Mucosa of rectum (tissue), 2 donors: Measurements from ENCODE around the gene FBN3.

ENCODE experiments used
- H3K27ac ChIP-seq, 2 donors: one replicate each; pipeline ENCODE4 v1.7.0; 2013; ENCODE audit warnings: inconsistent platforms in 2 of 2, low read depth in 2 of 2, low read length in 2 of 2
- H3K27me3 ChIP-seq, 2 donors: one replicate each; pipeline ENCODE4 v1.7.0; 2013; ENCODE audit warnings: low read length in 2 of 2; ENCODE audit not compliant: control insufficient read depth in 2 of 2, insufficient read depth in 2 of 2
- H3K36me3 ChIP-seq, 2 donors: one replicate each; pipeline ENCODE4 v1.7.0; 2013; ENCODE audit warnings: low read length in 2 of 2; ENCODE audit not compliant: control insufficient read depth in 2 of 2, insufficient read depth in 2 of 2
- H3K4me1 ChIP-seq, 2 donors: one replicate each; pipeline ENCODE4 v1.7.0; 2013; ENCODE audit warnings: low read length in 2 of 2, mild to moderate bottlenecking in 1 of 2; ENCODE audit not compliant: control insufficient read depth in 2 of 2, insufficient read depth in 2 of 2
- H3K4me3 ChIP-seq, 2 donors: one replicate each; pipeline ENCODE4 v1.7.0; 2013; ENCODE audit warnings: low read length in 2 of 2
- H3K9ac ChIP-seq, 2 donors: one replicate each; pipeline ENCODE4 v1.7.0; 2013; ENCODE audit warnings: low read length in 2 of 2, low read depth in 1 of 2, mild to moderate bottlenecking in 1 of 2
- H3K9me3 ChIP-seq, 2 donors: one replicate each; pipeline ENCODE4 v1.7.0; 2013; ENCODE audit warnings: low read length in 2 of 2; ENCODE audit not compliant: control insufficient read depth in 2 of 2
- donor health status: healthy.
- donor health status: Normal muscosa, but diverticular disease.

The FBN3 gene

GRCh38 chr19:8083141-8083540 is 66.3 kb downstream of the FBN3 start:
- no peaks in the 10 kb centered on the region for H3K4me1 ChIP-seq
- H3K9me3 ChIP-seq, result no peaks in the 10 kb centered on the region
- peaks cover 0 to 4% of the 10 kb centered on the region in 2 donors for H3K27me3 ChIP-seq
- H3K9ac ChIP-seq, result no peak overlapping the region
- H3K4me3 ChIP-seq, result no peak overlapping the region
- no peak overlapping the region for H3K27ac ChIP-seq
- H3K36me3 ChIP-seq, result no peaks in the 10 kb centered on the region

GRCh38 chr19:8081569-8082550 is 67.5 kb downstream of the FBN3 start:
- no peaks in the 10 kb centered on the region for H3K4me1 ChIP-seq
- H3K27me3 ChIP-seq, result peaks cover 0 to 4% of the 10 kb centered on the region in 2 donors
- no peaks in the 10 kb centered on the region for H3K9me3 ChIP-seq
- H3K36me3 ChIP-seq, result no peaks in the 10 kb centered on the region
- no peak overlapping the region for H3K4me3 ChIP-seq
- H3K27ac ChIP-seq, result no peak overlapping the region
- H3K9ac ChIP-seq, result no peak overlapping the region

GRCh38 chr19:8080832-8081231 is 68.6 kb downstream of the FBN3 start:
- Histone ChIP-seq H3K27me3 (peaks cover 0 to 4% of the 10 kb centered on the region in 2 donors), H3K4me3 (no peak overlapping the region)

GRCh38 chr19:8079988-8080387 is 69.4 kb downstream of the FBN3 start:
- Histone ChIP-seq H3K4me3 (no peak overlapping the region), H3K9ac (no peak overlapping the region), H3K27me3 (peaks cover 0 to 4% of the 10 kb centered on the region in 2 donors), H3K9me3 (no peaks in the 10 kb centered on the region), H3K27ac (no peak overlapping the region), H3K4me1 (no peaks in the 10 kb centered on the region), H3K36me3 (no peaks in the 10 kb centered on the region)

More at GRCh38 chr19:8080832-8081231, 68.6 kb downstream of the FBN3 start:
- no peaks in the 10 kb centered on the region for H3K9me3 ChIP-seq
- H3K36me3 ChIP-seq, result no peaks in the 10 kb centered on the region
- H3K27ac ChIP-seq, result no peak overlapping the region
- H3K9ac ChIP-seq, result no peak overlapping the region
- no peaks in the 10 kb centered on the region for H3K4me1 ChIP-seq

GRCh38 chr19:8075158-8076074 is 74.0 kb downstream of the FBN3 start:
- no peaks in the 10 kb centered on the region for H3K4me1 ChIP-seq
- no peaks in the 10 kb centered on the region for H3K9me3 ChIP-seq
- peaks cover 0 to 2% of the 10 kb centered on the region in 2 donors for H3K27me3 ChIP-seq
- no peak overlapping the region for H3K27ac ChIP-seq
- no peak overlapping the region for H3K4me3 ChIP-seq
- no peaks in the 10 kb centered on the region for H3K36me3 ChIP-seq
- H3K9ac ChIP-seq, result no peak overlapping the region

GRCh38 chr19:8074501-8074900 is 74.9 kb downstream of the FBN3 start:
- Histone ChIP-seq H3K4me3 (no peak overlapping the region), H3K27ac (no peak overlapping the region), H3K9me3 (no peaks in the 10 kb centered on the region), H3K27me3 (peaks cover 0 to 2% of the 10 kb centered on the region in 2 donors), H3K4me1 (no peaks in the 10 kb centered on the region), H3K36me3 (no peaks in the 10 kb centered on the region), H3K9ac (no peak overlapping the region)

GRCh38 chr19:8071912-8072311 is 77.5 kb downstream of the FBN3 start:
- Histone ChIP-seq H3K9ac (no peak overlapping the region), H3K27ac (no peak overlapping the region), H3K27me3 (peaks cover 0 to 2% of the 10 kb centered on the region in 2 donors), H3K4me1 (no peaks in the 10 kb centered on the region), H3K4me3 (no peak overlapping the region), H3K36me3 (no peaks in the 10 kb centered on the region), H3K9me3 (peaks cover 3 to 5% of the 10 kb centered on the region in 2 donors)

- H3K9ac ChIP-seq, result no peak overlapping the region
- no peak overlapping the region for H3K27ac ChIP-seq
- H3K4me1 ChIP-seq, result no peaks in the 10 kb centered on the region
- no peak overlapping the region for H3K4me3 ChIP-seq
- peaks cover 0 to 2% of the 10 kb centered on the region in 2 donors for H3K27me3 ChIP-seq
- no peaks in the 10 kb centered on the region for H3K36me3 ChIP-seq
- peaks cover 3 to 5% of the 10 kb centered on the region in 2 donors for H3K9me3 ChIP-seq
Observed at GRCh38 chr19:8069096-8069973, 80.1 kb downstream of the FBN3 start.

- Histone ChIP-seq H3K27ac (no peak overlapping the region), H3K4me3 (no peak overlapping the region), H3K4me1 (no peaks in the 10 kb centered on the region), H3K36me3 (no peaks in the 10 kb centered on the region), H3K9me3 (peaks cover 3 to 5% of the 10 kb centered on the region in 2 donors), H3K27me3 (no peaks in the 10 kb centered on the region), H3K9ac (no peak overlapping the region)
Observed at GRCh38 chr19:8065875-8066261, 83.5 kb downstream of the FBN3 start.
